Fibroblast of skin of left biceps (primary cell): ENCODE results near the gene SIPA1L3.
"Not testable (repeated sequence)": the region's sequence is repeated elsewhere in the genome, so short reads cannot be mapped to it uniquely, and the experiment has no call there.

Experiments
- DNase-seq, 2 experiments: peaks; one replicate each; pipeline ENCODE4 v3.0.0-alpha.2; 2013; ENCODE audit warnings: low read depth in 2 of 2

SIPA1L3 gene

DNA sequence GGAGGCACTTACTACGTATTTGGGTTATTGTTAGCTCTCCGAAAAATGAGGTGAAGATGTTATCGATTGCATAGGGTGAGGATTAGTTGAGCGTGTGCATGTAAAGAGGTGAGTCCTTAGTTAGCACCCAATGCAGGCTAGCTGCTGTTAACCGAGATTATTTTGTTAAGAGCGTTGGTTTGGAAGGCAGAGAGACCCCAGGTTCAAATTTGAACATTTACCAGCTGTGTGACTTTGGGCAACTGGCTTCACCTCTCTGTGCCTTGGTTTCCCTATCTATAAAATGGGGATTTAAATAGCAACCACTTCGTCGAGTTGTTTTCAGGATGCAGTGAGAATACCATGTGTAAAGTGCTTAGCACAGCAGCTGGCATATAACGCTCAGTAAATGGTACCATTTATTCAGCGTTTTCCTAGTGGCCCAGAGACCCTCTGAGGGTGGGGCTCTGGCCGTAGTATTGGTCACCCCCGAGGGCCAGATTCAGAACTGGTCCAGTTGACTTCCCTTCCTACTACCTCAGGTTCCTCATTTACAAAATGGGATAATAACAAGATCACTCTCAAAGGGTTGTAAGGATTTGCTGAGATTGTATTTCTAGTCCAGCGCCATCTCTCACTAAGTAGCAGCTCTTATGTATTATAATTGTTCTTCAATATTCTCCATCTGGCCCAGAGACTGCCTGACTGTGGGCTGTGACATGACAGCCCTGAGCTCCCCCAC, 887 bp downstream of the SIPA1L3 start:
- DNase-seq, result no peak

DNA sequence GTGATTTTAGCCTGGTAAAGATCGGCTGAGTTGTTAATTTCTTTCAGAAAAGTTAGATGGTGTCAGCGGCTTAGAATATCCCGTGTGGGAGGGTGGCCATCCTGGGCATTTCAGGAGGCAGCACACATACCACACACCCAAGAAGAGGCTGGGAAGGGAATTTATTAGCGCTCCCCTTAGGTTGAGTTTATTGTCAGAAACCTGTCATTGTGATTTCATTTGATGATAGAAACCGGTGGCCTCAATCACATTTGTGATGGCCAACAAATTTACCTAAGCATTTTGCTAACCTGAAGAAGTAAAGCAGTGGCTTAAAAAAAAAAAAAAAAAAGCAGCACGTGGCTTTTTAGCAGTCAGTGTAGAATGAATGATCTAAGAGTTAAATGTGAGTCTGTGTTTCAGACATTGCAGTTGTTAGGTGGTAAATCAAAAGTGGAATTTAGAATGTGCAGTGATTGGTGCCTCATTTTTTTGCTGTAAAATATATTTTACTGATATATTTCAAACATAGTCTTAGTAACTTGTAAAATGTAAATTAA, 2.7 kb downstream of the SIPA1L3 start:
- no peak for DNase-seq

GRCh38 chr19:37914908-37915307, 7.9 kb downstream of the SIPA1L3 start:
- DNase-seq, result no peak

GRCh38 chr19:37920591-37921450, 13.8 kb downstream of the SIPA1L3 start:
- DNase-seq, result no peak

DNA sequence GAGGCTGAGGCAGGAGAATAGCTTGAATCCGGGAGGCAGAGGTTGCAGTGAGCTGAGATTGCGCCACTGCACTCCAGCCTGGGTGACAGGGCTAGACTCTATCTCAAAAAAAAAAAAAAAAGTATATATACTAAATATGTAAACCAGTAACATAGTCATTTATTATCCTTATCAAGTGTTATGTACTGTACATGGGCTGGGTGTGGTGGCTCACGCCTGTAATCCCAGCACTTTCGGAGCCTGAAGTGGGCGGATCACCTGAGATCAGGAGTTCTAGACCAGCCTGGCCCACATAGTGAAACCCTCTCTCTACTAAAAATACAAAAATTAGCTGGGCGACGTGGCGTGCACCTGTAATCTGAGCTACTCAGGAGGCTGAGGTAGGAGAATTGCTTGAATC, 17.6 kb downstream of the SIPA1L3 start:
- not testable (repeated sequence) for DNase-seq

GRCh38 chr19:37925212-37925611, 18.2 kb downstream of the SIPA1L3 start:
- DNase-seq, result no peak

- DNase-seq, result no peak
These were observed 19.2 kb downstream of the SIPA1L3 start for GRCh38 chr19:37926255-37926654.

DNA sequence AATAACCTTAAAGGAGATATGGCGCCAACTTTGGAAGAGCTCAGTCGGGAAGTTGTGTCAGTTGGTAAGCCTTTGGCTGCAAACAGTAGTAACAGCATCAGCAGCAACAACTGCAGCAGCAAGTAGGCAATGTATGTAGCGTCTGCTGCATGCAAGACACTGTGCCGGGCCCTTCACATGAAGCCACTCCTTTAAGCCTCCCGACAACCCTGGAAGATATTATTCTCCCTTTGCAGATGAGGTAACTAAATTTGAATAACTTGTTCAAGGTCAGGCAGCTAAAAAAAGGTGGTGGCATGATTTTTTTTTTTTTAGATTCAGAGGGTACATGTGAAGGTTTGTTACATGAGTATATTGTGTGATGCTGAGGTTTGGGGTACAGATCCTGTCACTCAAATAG, 19.7 kb downstream of the SIPA1L3 start:
- no peak for DNase-seq

GRCh38 chr19:37928527-37929286, 21.7 kb downstream of the SIPA1L3 start:
- no peak for DNase-seq

GRCh38 chr19:37929355-37929923, 22.4 kb downstream of the SIPA1L3 start:
- DNase-seq, result no peak

DNA sequence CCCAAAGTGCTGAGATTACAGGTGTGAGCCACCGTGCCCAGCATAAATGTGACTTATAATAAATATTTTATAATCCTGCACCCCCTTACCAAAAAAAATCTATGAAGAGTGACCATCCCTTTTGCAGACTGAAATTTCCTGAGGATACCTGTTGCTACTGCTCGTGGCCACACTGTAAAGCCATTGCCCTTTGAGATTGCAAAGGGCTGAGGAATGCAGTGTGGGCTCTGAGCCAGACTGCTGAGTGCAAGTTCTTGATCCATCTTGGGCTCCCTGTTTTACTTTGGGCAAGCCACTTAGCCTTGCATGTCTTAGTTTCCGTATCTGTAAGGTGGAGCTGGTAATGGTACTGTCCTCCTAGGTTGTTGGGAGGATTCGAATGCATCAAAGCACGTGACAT, 23.4 kb downstream of the SIPA1L3 start:
- DNase-seq, result no peak

GRCh38 chr19:37931881-37932655, 25.1 kb downstream of the SIPA1L3 start:
- DNase-seq, result no peak

DNA sequence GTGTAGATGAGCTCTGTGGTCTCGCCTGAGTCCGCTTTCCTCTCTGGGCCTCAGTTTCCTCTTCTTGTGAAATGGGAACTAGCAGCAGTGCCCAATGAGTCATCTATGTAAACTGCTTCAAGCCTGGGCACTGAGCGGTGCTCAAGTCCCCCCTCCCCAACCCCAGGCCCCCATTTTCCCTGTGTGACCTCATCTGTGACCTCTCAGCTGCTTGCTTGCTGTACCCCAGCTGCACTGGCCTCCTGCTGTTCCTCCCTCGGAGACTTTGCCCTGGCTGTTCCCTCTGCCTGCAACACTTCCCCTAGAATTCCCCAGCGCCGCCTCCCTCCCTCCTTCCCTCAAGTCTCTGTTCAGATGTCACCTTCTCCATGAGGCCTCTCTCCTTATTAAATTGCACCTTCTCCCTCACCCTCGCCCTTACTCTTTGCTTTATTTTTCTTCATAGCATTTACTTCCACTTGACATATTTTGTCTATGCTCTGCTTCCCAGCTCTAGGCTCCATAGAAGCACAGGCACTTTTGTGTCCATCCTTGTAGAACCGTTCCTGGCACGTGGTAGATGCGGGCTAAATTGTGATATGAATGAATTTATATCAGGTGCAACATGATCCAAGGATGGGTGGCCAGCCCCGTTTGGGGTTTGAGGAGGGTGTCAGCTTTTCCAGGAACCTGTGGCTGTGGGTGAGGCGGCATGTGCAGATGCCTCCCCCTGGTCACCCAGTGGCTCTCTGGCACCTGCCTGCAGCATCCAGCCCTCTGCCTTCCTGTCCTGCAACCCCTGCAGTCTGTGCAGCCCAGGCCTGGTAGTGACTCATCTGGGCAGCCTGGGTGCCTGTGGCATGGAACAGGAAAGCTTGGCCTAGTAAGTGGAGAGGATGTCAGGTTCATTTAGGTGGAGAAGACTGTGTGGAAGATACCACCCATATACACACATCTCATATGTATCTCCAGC, 26.3 kb downstream of the SIPA1L3 start:
- DNase-seq, result no peak

- DNase-seq, result peak; percentile 53 to 54
These were observed 26.9 kb downstream of the SIPA1L3 start for GRCh38 chr19:37933937-37934358.

DNA sequence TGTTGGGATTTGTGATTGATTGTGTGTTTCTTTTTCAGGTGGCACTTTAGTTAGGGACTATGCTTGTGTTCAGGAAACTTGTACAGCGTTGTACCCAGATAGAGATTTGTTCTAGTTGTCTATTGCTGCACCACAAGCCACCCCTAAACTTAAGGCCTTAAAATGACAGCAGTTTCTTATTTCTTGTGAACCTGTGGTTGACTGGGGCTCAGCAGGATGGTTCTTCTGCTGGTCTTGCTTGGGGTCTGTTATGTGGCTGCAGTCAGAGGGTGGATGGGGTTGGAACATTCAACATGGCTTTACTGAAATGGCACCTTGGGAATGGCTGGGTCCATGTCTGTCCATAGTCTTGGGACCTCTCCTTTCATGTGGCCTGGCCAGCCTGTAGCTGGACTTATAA, 28.3 kb downstream of the SIPA1L3 start:
- DNase-seq, result no peak

- DNase-seq, result no peak
These were observed 29.2 kb downstream of the SIPA1L3 start for GRCh38 chr19:37936166-37936565.

DNA sequence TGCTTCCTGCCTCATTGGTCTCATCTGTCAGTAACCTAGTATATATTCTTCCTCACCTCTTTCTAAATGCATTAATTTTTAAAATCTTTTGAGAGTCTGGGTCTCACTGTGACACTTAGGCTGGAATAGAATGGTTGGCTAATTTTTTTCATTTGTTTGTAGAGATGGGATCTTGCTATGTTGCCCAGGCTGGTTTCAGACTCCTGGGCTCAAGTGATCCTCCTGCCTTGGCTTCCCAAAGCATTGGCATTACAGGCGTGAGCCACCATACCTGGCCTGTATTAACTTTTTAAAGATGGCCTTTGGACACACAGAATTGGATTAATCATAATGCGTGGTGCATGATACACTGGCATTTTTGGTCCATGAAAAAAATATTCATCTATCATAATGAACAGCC, 29.9 kb downstream of the SIPA1L3 start:
- DNase-seq, result no peak

GRCh38 chr19:37938353-37938752, 31.3 kb downstream of the SIPA1L3 start:
- DNase-seq, result no peak

DNA sequence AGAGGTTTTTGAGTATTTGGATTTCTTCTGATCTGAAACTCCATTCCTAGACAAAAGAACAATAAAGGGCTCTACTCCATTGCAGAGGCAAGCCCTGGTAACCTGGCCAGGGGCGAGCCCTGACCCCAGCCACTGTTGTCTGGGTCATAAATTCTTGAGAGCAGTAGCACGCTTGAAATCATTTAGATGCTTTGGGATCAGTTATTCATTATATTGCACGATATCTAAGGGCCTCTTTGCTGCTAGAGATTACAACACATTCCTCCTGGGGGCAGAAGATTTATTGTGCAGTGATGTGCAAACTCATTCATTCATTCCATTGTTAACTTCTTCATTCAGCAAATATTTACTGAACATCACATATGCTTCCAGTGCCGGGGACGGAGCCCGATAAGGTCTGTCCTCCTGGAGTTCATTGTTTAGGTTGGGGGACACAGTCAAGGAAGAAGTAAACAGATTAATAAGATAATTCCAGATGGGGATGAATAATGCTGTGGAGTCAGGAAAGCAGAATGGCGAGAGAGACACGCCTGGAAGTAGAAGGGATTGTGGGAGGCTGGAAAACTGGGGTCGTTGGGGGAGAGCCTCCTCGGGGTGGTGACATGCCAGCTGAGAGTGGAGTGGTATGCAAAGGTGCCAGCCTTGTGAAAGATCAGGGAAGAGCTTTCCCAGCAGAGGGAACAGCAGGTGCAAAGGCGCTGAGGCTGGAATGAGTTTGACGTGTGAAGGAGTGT, 34.9 kb downstream of the SIPA1L3 start:
- no peak for DNase-seq
